K562 (cell line): ENCODE data around the gene WDR62. TPM values are rescaled to one million over a fixed set of nuclear protein-coding genes. Genes with fewer than 3 reads are reported as not detected.

Experiments used
- ADNP ChIP-seq: fragments of 200-800 bp; sonication (Bioruptor generic); IDR thresholded peaks from 2 replicates; pipeline ENCODE4 v1.6.1; 2016; ENCODE audit warnings: missing genetic modification characterization, missing compliant biosample characterization
- DMBX1 ChIP-seq: fragments of 250-450 bp; sonication (Bioruptor Pico); IDR thresholded peaks from 2 replicates; pipeline ENCODE4 v1.8.0; 2022; ENCODE audit warnings: inconsistent platforms, mild to moderate bottlenecking, moderate library complexity, borderline replicate concordance
- ELK3 ChIP-seq: fragments of 450-650 bp; formaldehyde crosslinking; IDR thresholded peaks from 2 replicates; pipeline ENCODE4 v1.4.0; 2020; ENCODE audit warnings: mild to moderate bottlenecking
- FOXK1 ChIP-seq: sonication (generic); formaldehyde crosslinking; IDR thresholded peaks from 2 replicates; pipeline ENCODE4 v1.8.0; 2022; ENCODE audit warnings: missing genetic modification reagents, mild to moderate bottlenecking, borderline replicate concordance
- IRF2 ChIP-seq: sonication (generic); formaldehyde crosslinking; IDR thresholded peaks from 2 replicates; pipeline ENCODE4 v1.8.1; 2022; ENCODE audit warnings: mild to moderate bottlenecking, missing genetic modification reagents
- MBD1 ChIP-seq: fragments of 250-450 bp; sonication (Bioruptor Pico); IDR thresholded peaks from 2 replicates; pipeline ENCODE4 v1.8.0; 2022; ENCODE audit warnings: inconsistent platforms
- MTA3 ChIP-seq: fragments of 450-650 bp; formaldehyde crosslinking; IDR thresholded peaks from 2 replicates; pipeline ENCODE4 v1.6.1; 2017; ENCODE audit warnings: mild to moderate bottlenecking, borderline replicate concordance
- NFXL1 ChIP-seq: fragments of 450-650 bp; formaldehyde crosslinking; IDR thresholded peaks from 2 replicates; pipeline ENCODE4 v1.4.0; 2021; ENCODE audit warnings: mild to moderate bottlenecking
- OTX1 ChIP-seq: fragments of 450-650 bp; formaldehyde crosslinking; IDR thresholded peaks from 2 replicates; pipeline ENCODE4 v1.4.0; 2022; ENCODE audit warnings: mild to moderate bottlenecking
- XRCC5 ChIP-seq: fragments of 200-400 bp; formaldehyde crosslinking; IDR thresholded peaks from 2 replicates; pipeline ENCODE4 v1.6.1; 2017; ENCODE audit warnings: low read depth, mild to moderate bottlenecking, low read length
- ZNF165 ChIP-seq: fragments of 250-450 bp; sonication (Bioruptor Pico); IDR thresholded peaks from 2 replicates; pipeline ENCODE4 v1.4.0; 2020; ENCODE audit warnings: borderline replicate concordance
- ZNF324 ChIP-seq: fragments of 250-450 bp; sonication (Bioruptor Pico); IDR thresholded peaks from 2 replicates; pipeline ENCODE4 v1.4.0; 2020; ENCODE audit warnings: mild to moderate bottlenecking
- ZNF75A ChIP-seq: fragments of 450-650 bp; formaldehyde crosslinking; IDR thresholded peaks from 2 replicates; pipeline ENCODE4 v1.4.0; 2020; ENCODE audit warnings: mild to moderate bottlenecking
- polyA plus RNA-seq, 8 experiments: library from polyadenylated mRNA; depleted of rRNA in 4 of 8; stranded (reverse) in 5 of 8; unstranded in 3 of 8; fragments of >200 nt; fragmentation: Nextera tagmentation in 2 of 8; fragmentation: Illumina TruSeq in 1 of 8; extraction: Ambion mirVana in 2 of 8; extraction: Trizol in 1 of 8; gene quantifications; 2 replicates each; pipeline versions ENCODE4 v1.2.1 to v1.2.3, GENCODE V29; 2011 to 2014; ENCODE audit warnings: inconsistent platforms in 1 of 8, missing spikeins in 1 of 8
- total RNA-seq, 7 experiments: library from RNA; depleted of rRNA in 6 of 7; stranded (reverse); fragments of >200 nt in 6 of 7; fragmentation: Illumina TruSeq in 2 of 7; extraction: Trizol in 2 of 7; gene quantifications; 2 replicates each; pipeline versions ENCODE4 v1.2.1 to v1.2.3, GENCODE V29; 2011 to 2021; ENCODE audit warnings: low replicate concordance in 1 of 7
- TF ChIP-seq, protein P1 (sequence below): fragments of 250-450 bp; sonication (Bioruptor Pico); IDR thresholded peaks from 2 replicates; pipeline ENCODE4 v1.4.0; 2020; ENCODE audit warnings: mild to moderate bottlenecking, moderate library complexity
- TF ChIP-seq, protein P2 (sequence below): fragments of 450-650 bp; formaldehyde crosslinking; IDR thresholded peaks from 2 replicates; pipeline ENCODE4 v1.4.0; 2022; ENCODE audit warnings: mild to moderate bottlenecking, moderate library complexity
- TF ChIP-seq, protein P3 (sequence below), 2 experiments: fragments of 450-650 bp; IDR thresholded peaks; 2 replicates each; pipeline ENCODE4 v1.6.1; 2016
- TF ChIP-seq, protein P4 (sequence below): fragments of 250-450 bp; sonication (Bioruptor Pico); IDR thresholded peaks from 2 replicates; pipeline ENCODE4 v1.9.0; 2021; ENCODE audit warnings: mild to moderate bottlenecking
- TF ChIP-seq, protein P5 (sequence below): sonication (generic); formaldehyde crosslinking; IDR thresholded peaks from 2 replicates; pipeline ENCODE4 v1.8.0; 2022; ENCODE audit warnings: mild to moderate bottlenecking, missing genetic modification reagents

WDR62 gene
- total and polyA plus RNA-seq, 9 of the 15 experiments (the other 6 are each of a cell fraction or from before 2014, with no cell fraction given): 0.35 to 32.8 (median 14.4) TPM

GRCh38 chr19:36139473-36140303 lies 85.0 kb downstream of the WDR62 start, which contains the start of gene CAPNS1 (continued):
- TF ChIP-seq IRF2 (CRISPR knock-in tag) (no peak), ZNF75A (CRISPR knock-in tag) (no peak), ZNF165 (CRISPR knock-in tag) (no peak), MTA3 (peak; percentile 88), XRCC5 (peak; percentile 17; the same call in 1 of the 2 replicates), ADNP (no peak), ZNF324 (no peak), DMBX1 (CRISPR knock-in tag) (no peak), MBD1 (CRISPR knock-in tag) (no peak), NFXL1 (CRISPR knock-in tag) (no peak), ELK3 (CRISPR knock-in tag) (no peak), FOXK1 (CRISPR knock-in tag) (no peak), OTX1 (CRISPR knock-in tag) (no peak)
- TF ChIP-seq, protein P1, sequence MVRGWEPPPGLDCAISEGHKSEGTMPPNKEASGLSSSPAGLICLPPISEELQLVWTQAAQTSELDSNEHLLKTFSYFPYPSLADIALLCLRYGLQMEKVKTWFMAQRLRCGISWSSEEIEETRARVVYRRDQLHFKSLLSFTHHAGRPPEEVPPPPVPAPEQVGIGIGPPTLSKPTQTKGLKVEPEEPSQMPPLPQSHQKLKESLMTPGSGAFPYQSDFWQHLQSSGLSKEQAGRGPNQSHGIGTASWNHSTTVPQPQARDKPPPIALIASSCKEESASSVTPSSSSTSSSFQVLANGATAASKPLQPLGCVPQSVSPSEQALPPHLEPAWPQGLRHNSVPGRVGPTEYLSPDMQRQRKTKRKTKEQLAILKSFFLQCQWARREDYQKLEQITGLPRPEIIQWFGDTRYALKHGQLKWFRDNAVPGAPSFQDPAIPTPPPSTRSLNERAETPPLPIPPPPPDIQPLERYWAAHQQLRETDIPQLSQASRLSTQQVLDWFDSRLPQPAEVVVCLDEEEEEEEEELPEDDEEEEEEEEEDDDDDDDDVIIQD (CRISPR knock-in tag): no peak
- TF ChIP-seq, protein P2, sequence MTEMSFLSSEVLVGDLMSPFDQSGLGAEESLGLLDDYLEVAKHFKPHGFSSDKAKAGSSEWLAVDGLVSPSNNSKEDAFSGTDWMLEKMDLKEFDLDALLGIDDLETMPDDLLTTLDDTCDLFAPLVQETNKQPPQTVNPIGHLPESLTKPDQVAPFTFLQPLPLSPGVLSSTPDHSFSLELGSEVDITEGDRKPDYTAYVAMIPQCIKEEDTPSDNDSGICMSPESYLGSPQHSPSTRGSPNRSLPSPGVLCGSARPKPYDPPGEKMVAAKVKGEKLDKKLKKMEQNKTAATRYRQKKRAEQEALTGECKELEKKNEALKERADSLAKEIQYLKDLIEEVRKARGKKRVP (CRISPR knock-in tag): 0 out of 2 replicates have a peak, but pooled peaks have one; percentile 16
- TF ChIP-seq, protein P3, sequence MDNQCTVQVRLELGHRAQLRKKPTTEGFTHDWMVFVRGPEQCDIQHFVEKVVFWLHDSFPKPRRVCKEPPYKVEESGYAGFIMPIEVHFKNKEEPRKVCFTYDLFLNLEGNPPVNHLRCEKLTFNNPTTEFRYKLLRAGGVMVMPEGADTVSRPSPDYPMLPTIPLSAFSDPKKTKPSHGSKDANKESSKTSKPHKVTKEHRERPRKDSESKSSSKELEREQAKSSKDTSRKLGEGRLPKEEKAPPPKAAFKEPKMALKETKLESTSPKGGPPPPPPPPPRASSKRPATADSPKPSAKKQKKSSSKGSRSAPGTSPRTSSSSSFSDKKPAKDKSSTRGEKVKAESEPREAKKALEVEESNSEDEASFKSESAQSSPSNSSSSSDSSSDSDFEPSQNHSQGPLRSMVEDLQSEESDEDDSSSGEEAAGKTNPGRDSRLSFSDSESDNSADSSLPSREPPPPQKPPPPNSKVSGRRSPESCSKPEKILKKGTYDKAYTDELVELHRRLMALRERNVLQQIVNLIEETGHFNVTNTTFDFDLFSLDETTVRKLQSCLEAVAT (IDR thresholded peaks at IDR 0.05): peak in 1 of 2 experiments; percentile 92; a peak in 3 of 4 replicates
- TF ChIP-seq, protein P4, sequence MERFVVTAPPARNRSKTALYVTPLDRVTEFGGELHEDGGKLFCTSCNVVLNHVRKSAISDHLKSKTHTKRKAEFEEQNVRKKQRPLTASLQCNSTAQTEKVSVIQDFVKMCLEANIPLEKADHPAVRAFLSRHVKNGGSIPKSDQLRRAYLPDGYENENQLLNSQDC (CRISPR knock-in tag): no peak; the same call in 1 of the 2 replicates
- TF ChIP-seq, protein P5, sequence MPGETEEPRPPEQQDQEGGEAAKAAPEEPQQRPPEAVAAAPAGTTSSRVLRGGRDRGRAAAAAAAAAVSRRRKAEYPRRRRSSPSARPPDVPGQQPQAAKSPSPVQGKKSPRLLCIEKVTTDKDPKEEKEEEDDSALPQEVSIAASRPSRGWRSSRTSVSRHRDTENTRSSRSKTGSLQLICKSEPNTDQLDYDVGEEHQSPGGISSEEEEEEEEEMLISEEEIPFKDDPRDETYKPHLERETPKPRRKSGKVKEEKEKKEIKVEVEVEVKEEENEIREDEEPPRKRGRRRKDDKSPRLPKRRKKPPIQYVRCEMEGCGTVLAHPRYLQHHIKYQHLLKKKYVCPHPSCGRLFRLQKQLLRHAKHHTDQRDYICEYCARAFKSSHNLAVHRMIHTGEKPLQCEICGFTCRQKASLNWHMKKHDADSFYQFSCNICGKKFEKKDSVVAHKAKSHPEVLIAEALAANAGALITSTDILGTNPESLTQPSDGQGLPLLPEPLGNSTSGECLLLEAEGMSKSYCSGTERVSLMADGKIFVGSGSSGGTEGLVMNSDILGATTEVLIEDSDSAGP (CRISPR knock-in tag): no peak
